GM12878 (cell line): Measurements from ENCODE around the gene HDDC3.

Experiments used
- ATF3 ChIP-seq: IDR thresholded peaks from 2 replicates; pipeline ENCODE4 v1.6.1; 2011; ENCODE audit warnings: low read depth, mild to moderate bottlenecking, low read length, moderate library complexity, borderline replicate concordance; ENCODE audit errors: extremely low read depth
- CTCF ChIP-seq, 3 experiments: IDR thresholded peaks in 2 of 3; conservative IDR thresholded peaks in 1 of 3; 2 replicates each; pipeline ENCODE4 v1.5.1; 2011; ENCODE audit warnings: low read depth in 3 of 3, low read length in 3 of 3, mild to moderate bottlenecking in 3 of 3, control low read depth in 2 of 3, moderate library complexity in 2 of 3, inconsistent platforms in 1 of 3, mixed read lengths in 1 of 3; ENCODE audit not compliant: control insufficient read depth in 2 of 3, insufficient read depth in 1 of 3; ENCODE audit errors: extremely low read depth in 1 of 3
- FOXK2 ChIP-seq: fragments of 450-650 bp; IDR thresholded peaks from 2 replicates; pipeline ENCODE4 v1.6.1; 2017; ENCODE audit warnings: mild to moderate bottlenecking, moderate library complexity
- IRF5 ChIP-seq: fragments of 450-650 bp; IDR thresholded peaks from 2 replicates; pipeline ENCODE4 v1.6.1; 2017; ENCODE audit warnings: borderline replicate concordance
- MYC ChIP-seq: IDR thresholded peaks from 2 replicates; pipeline ENCODE4 v1.6.1; 2011; ENCODE audit warnings: mild to moderate bottlenecking, low read length, moderate library complexity, inconsistent platforms; ENCODE audit not compliant: insufficient read depth, insufficient replicate concordance, insufficient read length, severe bottlenecking
- NRF1 ChIP-seq: conservative IDR thresholded peaks from 2 replicates; pipeline ENCODE4 v1.6.1; 2011; ENCODE audit warnings: mild to moderate bottlenecking, low read depth, low read length, improper control_type of control experiment
- REST ChIP-seq: IDR thresholded peaks from 2 replicates; pipeline ENCODE4 v1.6.1; 2012; ENCODE audit warnings: mild to moderate bottlenecking, low read depth, low read length
- SIN3A ChIP-seq: IDR thresholded peaks from 2 replicates; pipeline ENCODE4 v1.6.1; 2012; ENCODE audit warnings: low read depth, low read length, improper control_type of control experiment

GRCh38 chr15:90982135-90982534, 49.8 kb upstream of the HDDC3 start:
- TF ChIP-seq FOXK2 = no peak
- no peak for TF ChIP-seq CTCF (IDR thresholded peaks at IDR 0.05 in 2 of 3, conservative IDR thresholded peaks at IDR 0.05 in 1 of 3; ENCODE audit: control insufficient read depth in 2 of 3, extremely low read depth in 1 of 3, insufficient read depth in 1 of 3, low read depth in 3 of 3, low read length in 3 of 3)
- no peak for TF ChIP-seq MYC
- TF ChIP-seq ATF3 = no peak
- TF ChIP-seq REST = no peak
- no peak for TF ChIP-seq SIN3A
- TF ChIP-seq IRF5 = no peak
- no peak for TF ChIP-seq NRF1
